ENCODE results near the gene EMC6. TPM values are rescaled to one million over a fixed set of nuclear protein-coding genes. Genes with fewer than 3 reads are reported as not detected.
A peak's percentile ranks its signal among the peaks of the same experiment; 100 is the strongest.

Gene EMC6
- total RNA-seq, 1 experiment from 2014 or later: 56.5 TPM

- Histone ChIP-seq H3K9me2 (replicated peaks; ENCODE audit: low read length) (no peaks in the 10 kb centered on the region), H3K27ac (ENCODE audit: low read length) (no peak overlapping the region), H2AFZ (ENCODE audit: low read length) (no peak overlapping the region), H3K4me3 (ENCODE audit: low read length) (no peak overlapping the region), H4K20me1 (ENCODE audit: low read length) (no peaks in the 10 kb centered on the region), H3F3A (ENCODE audit: low read length, unreplicated experiment) (no peaks in the 10 kb centered on the region), H3K9me3 (ENCODE audit: low read length) (no peaks in the 10 kb centered on the region), H3K9ac (ENCODE audit: low read length) (no peak overlapping the region), H3K79me2 (ENCODE audit: low read length) (no peaks in the 10 kb centered on the region), H3K4me2 (ENCODE audit: low read length) (no peak overlapping the region), H3K4me1 (ENCODE audit: insufficient read depth, low read length) (peaks cover 5% of the 10 kb centered on the region; the same call in 1 of the 2 replicates), H3K27me3 (ENCODE audit: low read length) (no peaks in the 10 kb centered on the region), H3K36me3 (ENCODE audit: low read depth, low read length) (no peaks in the 10 kb centered on the region)
- TF ChIP-seq CTCF (conservative IDR thresholded peaks at IDR 0.05; ENCODE audit: low read depth, low read length) (no peak), EZH2 (IDR thresholded peaks at IDR 0.05; ENCODE audit: low read length, unreplicated experiment) (no peak), EZH2phosphoT487 (IDR thresholded peaks at IDR 0.05; ENCODE audit: borderline replicate concordance, low read length) (no peak)
- ChIA-PET POLR2A (ENCODE audit: unreplicated experiment) (no interaction called here), CTCF (no interaction called here)
- ATAC-seq: no peak
- BruUV-seq (replicated peaks): no TSS peak
- DNase-seq: no peak
- intact Hi-C loops (cut with micrococcal nuclease): no loop called here
Measured at GRCh38 chr17:3708366-3708765, 39.8 kb downstream of the EMC6 start.

- intact Hi-C loops (cut with micrococcal nuclease): no loop called here
- no TSS peak for BruUV-seq (replicated peaks)
- no peak overlapping the region for H3K4me2 ChIP-seq (ENCODE audit: low read length)
- H3K9me2 ChIP-seq (replicated peaks; ENCODE audit: low read length): no peaks in the 10 kb centered on the region
- H3F3A ChIP-seq (ENCODE audit: low read length, unreplicated experiment): no peaks in the 10 kb centered on the region
- H4K20me1 ChIP-seq (ENCODE audit: low read length): no peaks in the 10 kb centered on the region
- peaks cover 10% of the 10 kb centered on the region for H3K36me3 ChIP-seq (ENCODE audit: low read depth, low read length)
- ATAC-seq (peak; percentile 66), DNase-seq (peak; percentile 55)
- CTCF ChIA-PET: no interaction called here
- H3K9me3 ChIP-seq (ENCODE audit: low read length): no peaks in the 10 kb centered on the region
- H3K27ac ChIP-seq (ENCODE audit: low read length): no peak overlapping the region
- no peaks in the 10 kb centered on the region for H3K79me2 ChIP-seq (ENCODE audit: low read length)
- TF ChIP-seq CTCF (conservative IDR thresholded peaks at IDR 0.05; ENCODE audit: low read depth, low read length) (no peak), EZH2phosphoT487 (IDR thresholded peaks at IDR 0.05; ENCODE audit: borderline replicate concordance, low read length) (no peak), EZH2 (IDR thresholded peaks at IDR 0.05; ENCODE audit: low read length, unreplicated experiment) (no peak)
- H3K27me3 ChIP-seq (ENCODE audit: low read length): no peaks in the 10 kb centered on the region
- no peak overlapping the region for H3K4me3 ChIP-seq (ENCODE audit: low read length)
- POLR2A ChIA-PET (ENCODE audit: unreplicated experiment): interaction anchor here (0.6 kb wide), 1 partner anchor 146 kb away, joined by 4 read pairs; no protein-coding TSS in a partner anchor
- peaks cover 5% of the 10 kb centered on the region; the same call in 1 of the 2 replicates for H3K4me1 ChIP-seq (ENCODE audit: insufficient read depth, low read length)
- no peak overlapping the region for H3K9ac ChIP-seq (ENCODE audit: low read length)
- H2AFZ ChIP-seq (ENCODE audit: low read length): no peak overlapping the region
Measured at GRCh38 chr17:3710951-3711383, 42.4 kb downstream of the EMC6 start.

GRCh38 chr17:3712811-3713463, 44.3 kb downstream of the EMC6 start:
- Histone ChIP-seq H2AFZ (ENCODE audit: low read length) (no peak overlapping the region), H3K4me1 (ENCODE audit: insufficient read depth, low read length) (peaks cover 5% of the 10 kb centered on the region; the same call in 1 of the 2 replicates), H4K20me1 (ENCODE audit: low read length) (no peaks in the 10 kb centered on the region), H3K4me3 (ENCODE audit: low read length) (no peak overlapping the region), H3K9me3 (ENCODE audit: low read length) (no peaks in the 10 kb centered on the region), H3K9ac (ENCODE audit: low read length) (no peak overlapping the region), H3K79me2 (ENCODE audit: low read length) (no peaks in the 10 kb centered on the region), H3K4me2 (ENCODE audit: low read length) (no peak overlapping the region), H3K36me3 (ENCODE audit: low read depth, low read length) (peaks cover 17% of the 10 kb centered on the region), H3K9me2 (replicated peaks; ENCODE audit: low read length) (no peaks in the 10 kb centered on the region), H3K27ac (ENCODE audit: low read length) (no peak overlapping the region), H3F3A (ENCODE audit: low read length, unreplicated experiment) (no peaks in the 10 kb centered on the region), H3K27me3 (ENCODE audit: low read length) (no peaks in the 10 kb centered on the region)
- ChIA-PET POLR2A (ENCODE audit: unreplicated experiment) (no interaction called here), CTCF (no interaction called here)
- no peak for DNase-seq
- intact Hi-C loops (cut with micrococcal nuclease): no loop called here
- ATAC-seq: no peak
- TF ChIP-seq EZH2phosphoT487 (IDR thresholded peaks at IDR 0.05; ENCODE audit: borderline replicate concordance, low read length): no peak
- no TSS peak for BruUV-seq (replicated peaks)
